ENCODE measurements around the gene SNCA.

The SNCA gene

GRCh38 chr4:89821612-89822011 is 15.3 kb downstream of the SNCA start:
- no peaks in the 10 kb centered on the region for H3K4me1 ChIP-seq (ENCODE audit: control insufficient read depth, insufficient read depth, low read length)
- no peaks in the 10 kb centered on the region for H3K27me3 ChIP-seq (ENCODE audit: control insufficient read depth, insufficient read depth, low read length, poor library complexity, severe bottlenecking)
- no CpG with 5 or more reads among the region's 1 CpG for WGBS, 2 experiments
- H3K4me3 ChIP-seq (ENCODE audit: insufficient read depth, low read depth, low read length) = no peak overlapping the region
- H3K36me3 ChIP-seq (ENCODE audit: control insufficient read depth, insufficient read depth, low read length) = no peaks in the 10 kb centered on the region
- H3K9me3 ChIP-seq (ENCODE audit: control insufficient read depth, low read length) = no peaks in the 10 kb centered on the region
- no peak overlapping the region for H3K27ac ChIP-seq (ENCODE audit: insufficient read depth, low read depth, low read length, poor library complexity, severe bottlenecking)

GRCh38 chr4:89820010-89820409 is 17.0 kb downstream of the SNCA start:
- 83 to 86% methylated on average over 3 of the region's 3 CpGs for WGBS, 2 experiments
- Histone ChIP-seq H3K4me3 (ENCODE audit: insufficient read depth, low read depth, low read length) (no peak overlapping the region), H3K36me3 (ENCODE audit: control insufficient read depth, insufficient read depth, low read length) (no peaks in the 10 kb centered on the region), H3K4me1 (ENCODE audit: control insufficient read depth, insufficient read depth, low read length) (no peaks in the 10 kb centered on the region), H3K27me3 (ENCODE audit: control insufficient read depth, insufficient read depth, low read length, poor library complexity, severe bottlenecking) (no peaks in the 10 kb centered on the region), H3K27ac (ENCODE audit: insufficient read depth, low read depth, low read length, poor library complexity, severe bottlenecking) (no peak overlapping the region), H3K9me3 (ENCODE audit: control insufficient read depth, low read length) (no peaks in the 10 kb centered on the region)

- no peaks in the 10 kb centered on the region for H3K27me3 ChIP-seq (ENCODE audit: control insufficient read depth, insufficient read depth, low read length, poor library complexity, severe bottlenecking)
- H3K27ac ChIP-seq (ENCODE audit: insufficient read depth, low read depth, low read length, poor library complexity, severe bottlenecking) = no peak overlapping the region
- no peak overlapping the region for H3K4me3 ChIP-seq (ENCODE audit: insufficient read depth, low read depth, low read length)
- H3K36me3 ChIP-seq (ENCODE audit: control insufficient read depth, insufficient read depth, low read length) = no peaks in the 10 kb centered on the region
- H3K9me3 ChIP-seq (ENCODE audit: control insufficient read depth, low read length) = no peaks in the 10 kb centered on the region
- H3K4me1 ChIP-seq (ENCODE audit: control insufficient read depth, insufficient read depth, low read length) = no peaks in the 10 kb centered on the region
- WGBS, 2 experiments = 95 to 98% methylated on average over 3 of the region's 3 CpGs
Measured at GRCh38 chr4:89814362-89814761, 22.6 kb downstream of the SNCA start.

GRCh38 chr4:89813197-89813596 is 23.8 kb downstream of the SNCA start:
- H3K4me3 ChIP-seq (ENCODE audit: insufficient read depth, low read depth, low read length) = no peak overlapping the region
- H3K27ac ChIP-seq (ENCODE audit: insufficient read depth, low read depth, low read length, poor library complexity, severe bottlenecking) = no peak overlapping the region
- no peaks in the 10 kb centered on the region for H3K36me3 ChIP-seq (ENCODE audit: control insufficient read depth, insufficient read depth, low read length)
- no peaks in the 10 kb centered on the region for H3K27me3 ChIP-seq (ENCODE audit: control insufficient read depth, insufficient read depth, low read length, poor library complexity, severe bottlenecking)
- no peaks in the 10 kb centered on the region for H3K9me3 ChIP-seq (ENCODE audit: control insufficient read depth, low read length)
- H3K4me1 ChIP-seq (ENCODE audit: control insufficient read depth, insufficient read depth, low read length) = no peaks in the 10 kb centered on the region
- WGBS, 2 experiments = 85 to 91% methylated on average over 1 to 2 of the region's 2 CpGs

- H3K9me3 ChIP-seq (ENCODE audit: control insufficient read depth, low read length) = no peaks in the 10 kb centered on the region
- H3K4me3 ChIP-seq (ENCODE audit: insufficient read depth, low read depth, low read length) = no peak overlapping the region
- H3K36me3 ChIP-seq (ENCODE audit: control insufficient read depth, insufficient read depth, low read length) = no peaks in the 10 kb centered on the region
- H3K27ac ChIP-seq (ENCODE audit: insufficient read depth, low read depth, low read length, poor library complexity, severe bottlenecking) = no peak overlapping the region
- no peaks in the 10 kb centered on the region for H3K27me3 ChIP-seq (ENCODE audit: control insufficient read depth, insufficient read depth, low read length, poor library complexity, severe bottlenecking)
- no peaks in the 10 kb centered on the region for H3K4me1 ChIP-seq (ENCODE audit: control insufficient read depth, insufficient read depth, low read length)
- 95 to 98% methylated on average over 6 of the region's 6 CpGs for WGBS, 2 experiments
Measured at GRCh38 chr4:89807441-89808140, 29.4 kb downstream of the SNCA start.

- Histone ChIP-seq H3K4me3 (ENCODE audit: insufficient read depth, low read depth, low read length) (no peak overlapping the region), H3K4me1 (ENCODE audit: control insufficient read depth, insufficient read depth, low read length) (no peaks in the 10 kb centered on the region), H3K27ac (ENCODE audit: insufficient read depth, low read depth, low read length, poor library complexity, severe bottlenecking) (no peak overlapping the region), H3K36me3 (ENCODE audit: control insufficient read depth, insufficient read depth, low read length) (no peaks in the 10 kb centered on the region), H3K9me3 (ENCODE audit: control insufficient read depth, low read length) (no peaks in the 10 kb centered on the region), H3K27me3 (ENCODE audit: control insufficient read depth, insufficient read depth, low read length, poor library complexity, severe bottlenecking) (no peaks in the 10 kb centered on the region)
- WGBS, 2 experiments = 97 to 98% methylated on average over 2 of the region's 2 CpGs
Measured at GRCh38 chr4:89805297-89805696, 31.7 kb downstream of the SNCA start.

- no peak overlapping the region for H3K4me3 ChIP-seq (ENCODE audit: insufficient read depth, low read depth, low read length)
- WGBS, 2 experiments = 91 to 100% methylated on average over 1 to 4 of the region's 4 CpGs
- no peaks in the 10 kb centered on the region for H3K36me3 ChIP-seq (ENCODE audit: control insufficient read depth, insufficient read depth, low read length)
- no peaks in the 10 kb centered on the region for H3K9me3 ChIP-seq (ENCODE audit: control insufficient read depth, low read length)
- no peaks in the 10 kb centered on the region for H3K4me1 ChIP-seq (ENCODE audit: control insufficient read depth, insufficient read depth, low read length)
- H3K27me3 ChIP-seq (ENCODE audit: control insufficient read depth, insufficient read depth, low read length, poor library complexity, severe bottlenecking) = no peaks in the 10 kb centered on the region
- H3K27ac ChIP-seq (ENCODE audit: insufficient read depth, low read depth, low read length, poor library complexity, severe bottlenecking) = no peak overlapping the region
Measured at GRCh38 chr4:89803915-89804314, 33.0 kb downstream of the SNCA start.

GRCh38 chr4:89803036-89803435 is 33.9 kb downstream of the SNCA start:
- no peak overlapping the region for H3K4me3 ChIP-seq (ENCODE audit: insufficient read depth, low read depth, low read length)
- no peaks in the 10 kb centered on the region for H3K4me1 ChIP-seq (ENCODE audit: control insufficient read depth, insufficient read depth, low read length)
- H3K36me3 ChIP-seq (ENCODE audit: control insufficient read depth, insufficient read depth, low read length) = no peaks in the 10 kb centered on the region
- no peaks in the 10 kb centered on the region for H3K27me3 ChIP-seq (ENCODE audit: control insufficient read depth, insufficient read depth, low read length, poor library complexity, severe bottlenecking)
- no peaks in the 10 kb centered on the region for H3K9me3 ChIP-seq (ENCODE audit: control insufficient read depth, low read length)
- 100% methylated on average over 1 of the region's 1 CpG for WGBS, 2 experiments
- no peak overlapping the region for H3K27ac ChIP-seq (ENCODE audit: insufficient read depth, low read depth, low read length, poor library complexity, severe bottlenecking)

- Histone ChIP-seq H3K27ac (ENCODE audit: insufficient read depth, low read depth, low read length, poor library complexity, severe bottlenecking) (no peak overlapping the region), H3K9me3 (ENCODE audit: control insufficient read depth, low read length) (no peaks in the 10 kb centered on the region), H3K36me3 (ENCODE audit: control insufficient read depth, insufficient read depth, low read length) (no peaks in the 10 kb centered on the region), H3K27me3 (ENCODE audit: control insufficient read depth, insufficient read depth, low read length, poor library complexity, severe bottlenecking) (no peaks in the 10 kb centered on the region), H3K4me3 (ENCODE audit: insufficient read depth, low read depth, low read length) (no peak overlapping the region), H3K4me1 (ENCODE audit: control insufficient read depth, insufficient read depth, low read length) (no peaks in the 10 kb centered on the region)
- 84 to 91% methylated on average over 3 of the region's 3 CpGs for WGBS, 2 experiments
Measured at GRCh38 chr4:89800527-89801103, 36.3 kb downstream of the SNCA start.

GRCh38 chr4:89800012-89800516 is 36.9 kb downstream of the SNCA start:
- H3K36me3 ChIP-seq (ENCODE audit: control insufficient read depth, insufficient read depth, low read length) = no peaks in the 10 kb centered on the region
- no peak overlapping the region for H3K27ac ChIP-seq (ENCODE audit: insufficient read depth, low read depth, low read length, poor library complexity, severe bottlenecking)
- H3K4me1 ChIP-seq (ENCODE audit: control insufficient read depth, insufficient read depth, low read length) = no peaks in the 10 kb centered on the region
- WGBS, 2 experiments = 94 to 98% methylated on average over 3 of the region's 3 CpGs
- H3K9me3 ChIP-seq (ENCODE audit: control insufficient read depth, low read length) = no peaks in the 10 kb centered on the region
- H3K4me3 ChIP-seq (ENCODE audit: insufficient read depth, low read depth, low read length) = no peak overlapping the region
- no peaks in the 10 kb centered on the region for H3K27me3 ChIP-seq (ENCODE audit: control insufficient read depth, insufficient read depth, low read length, poor library complexity, severe bottlenecking)

Data from ectodermal cell (in vitro differentiated cells).